Prostate gland (tissue), 2 donors: ENCODE data around the gene ARHGEF17. TPM values are rescaled to one million over a fixed set of nuclear protein-coding genes. Genes with fewer than 3 reads are reported as not detected.

Source experiments
- DNase-seq: peaks from one replicate; pipeline ENCODE4 v3.0.0-alpha.2; 2019; ENCODE audit warnings: low spot score
- H3K27ac ChIP-seq, 2 donors: fragments of 200-600 bp; sonication (generic); 2 replicates each; pipeline ENCODE4 v1.5.1; 2017 to 2019
- H3K27me3 ChIP-seq: fragments of 200-600 bp; sonication (generic); replicated peaks from 2 replicates; pipeline ENCODE4 v1.5.1; 2019; ENCODE audit not compliant: insufficient read depth
- H3K36me3 ChIP-seq, 2 donors: fragments of 200-600 bp; sonication (generic); 1 replicate in 1 of 2; 2 replicates in 1 of 2; pipeline versions ENCODE4 v1.5.1 to v1.8.1; 2017 to 2019
- H3K4me1 ChIP-seq: fragments of 200-600 bp; sonication (generic); replicated peaks from 2 replicates; pipeline ENCODE4 v1.5.1; 2019
- H3K4me3 ChIP-seq, 2 donors: fragments of 200-600 bp; sonication (generic); 2 replicates each; pipeline ENCODE4 v1.5.1; 2017 to 2019
- H3K9me3 ChIP-seq: fragments of 200-600 bp; sonication (generic); 2 replicates; pipeline ENCODE4 v1.5.1; 2017
- CTCF ChIP-seq, 4 experiments: fragments of 200-600 bp in 2 of 4; fragments of 450-650 bp in 2 of 4; sonication (generic) in 2 of 4; IDR thresholded peaks; 1 replicate in 3 of 4; 2 replicates in 1 of 4; pipeline ENCODE4 v1.5.1; 2016 to 2019; ENCODE audit warnings: antibody characterized with exemption in 4 of 4, mild to moderate bottlenecking in 2 of 4, moderate library complexity in 2 of 4
- POLR2A ChIP-seq: fragments of 450-650 bp; IDR thresholded peaks from one replicate; pipeline ENCODE4 v1.6.1; 2016; ENCODE audit warnings: antibody characterized with exemption, mild to moderate bottlenecking
- POLR2AphosphoS5 ChIP-seq: sonication (generic); formaldehyde crosslinking; IDR thresholded peaks from one replicate; pipeline ENCODE4 v1.6.1; 2017; ENCODE audit warnings: antibody characterized with exemption
- WGBS: methylation state at CpG from one replicate; pipeline ENCODE4 v1.1.5; 2018; 5-methylcytosine and 5-hydroxymethylcytosine counted together
- intact Hi-C: fragments of 100-400 bp; cut with DNase I; formaldehyde crosslinking; loops from one replicate; pipeline ENCODE4 v1.14.2; 2022
- total RNA-seq, 2 donors: library from RNA; depleted of rRNA; stranded (reverse); fragments of >200 nt; gene quantifications; one replicate each; pipeline ENCODE4 v1.1.0, GENCODE V29; 2016

Gene ARHGEF17
- total RNA-seq, 2 donors from 2014 or later: 34.0 to 66.9 TPM

GRCh38 chr11:73375830-73376159 lies 67.7 kb downstream of the ARHGEF17 start:
- H3K4me1 ChIP-seq: peaks cover 9% of the 10 kb centered on the region
- TF ChIP-seq POLR2AphosphoS5 (no peak), CTCF (IDR thresholded peaks at IDR 0.05) (no peak), POLR2A (no peak)
- H3K27ac ChIP-seq: peak overlapping the region; percentile 62 to 77
- no peak overlapping the region for H3K4me3 ChIP-seq
- DNase-seq: no peak
- H3K36me3 ChIP-seq: no peaks in the 10 kb centered on the region
- 54% methylated on average over 6 of the region's 6 CpGs for WGBS
- intact Hi-C loops: loop anchor here (5.0 kb wide), 1 partner anchor 78 kb away; no protein-coding TSS in a partner anchor
- no peaks in the 10 kb centered on the region for H3K27me3 ChIP-seq
- H3K9me3 ChIP-seq: no peaks in the 10 kb centered on the region

GRCh38 chr11:73376160-73376802 lies 68.2 kb downstream of the ARHGEF17 start, which contains the start of gene RELT:
Gene RELT (plus strand): TSS chr11:73376399. CDS start chr11:73389137, 12,738 bp downstream.
- peak; percentile 78 for DNase-seq
- 2% methylated on average over 9 of the region's 96 CpGs for WGBS

GRCh38 chr11:73376803-73377629 lies 68.9 kb downstream of the ARHGEF17 start:
- no peak for DNase-seq

More at GRCh38 chr11:73376160-73376802, 68.2 kb downstream of the ARHGEF17 start, which contains the start of gene RELT:
- Histone ChIP-seq H3K9me3 (no peaks in the 10 kb centered on the region), H3K27ac (peak within 1 kb of the TSS; percentile 62 to 77), H3K27me3 (no peaks in the 10 kb centered on the region), H3K4me3 (peak within 1 kb of the TSS; percentile 50 to 60), H3K4me1 (peaks cover 9% of the 10 kb centered on the region), H3K36me3 (no peaks in the 10 kb centered on the region)
- intact Hi-C loops: loop anchor here (5.0 kb wide), 1 partner anchor 79 kb away; no protein-coding TSS in a partner anchor
- TF ChIP-seq CTCF (IDR thresholded peaks at IDR 0.05) (peak; percentile 81 to 99 (median 92)), POLR2AphosphoS5 (peak; percentile 47), POLR2A (peak; percentile 96)

GRCh38 chr11:73379189-73379880 lies 71.3 kb downstream of the ARHGEF17 start:
- Histone ChIP-seq H3K9me3 (no peaks in the 10 kb centered on the region), H3K36me3 (no peaks in the 10 kb centered on the region), H3K27ac (no peak overlapping the region), H3K4me3 (no peak overlapping the region), H3K4me1 (peaks cover 9% of the 10 kb centered on the region), H3K27me3 (no peaks in the 10 kb centered on the region)
- TF ChIP-seq POLR2A: no peak
- peak in 1 of 4 experiments; percentile 10 for TF ChIP-seq CTCF (IDR thresholded peaks at IDR 0.05)
- TF ChIP-seq POLR2AphosphoS5: peak; percentile 72
- peak; percentile 83 for DNase-seq
- 60% methylated on average over 10 of the region's 10 CpGs for WGBS
- intact Hi-C loops: loop anchor here (5.0 kb wide), 1 partner anchor 82 kb away; no protein-coding TSS in a partner anchor

More at GRCh38 chr11:73376803-73377629, 68.9 kb downstream of the ARHGEF17 start:
- TF ChIP-seq CTCF (IDR thresholded peaks at IDR 0.05) (no peak), POLR2A (peak; percentile 26), POLR2AphosphoS5 (no peak)
- peak overlapping the region; percentile 50 to 60 for H3K4me3 ChIP-seq
- H3K27ac ChIP-seq: peak overlapping the region; percentile 62 to 77
- H3K27me3 ChIP-seq: no peaks in the 10 kb centered on the region
- H3K9me3 ChIP-seq: no peaks in the 10 kb centered on the region
- intact Hi-C loops: loop anchor here (5.0 kb wide), 1 partner anchor 80 kb away; no protein-coding TSS in a partner anchor
- 3% methylated on average over 52 of the region's 56 CpGs for WGBS
- no peaks in the 10 kb centered on the region for H3K36me3 ChIP-seq
- H3K4me1 ChIP-seq: peaks cover 9% of the 10 kb centered on the region
